Measurements from ENCODE around the gene ORM1.

The ORM1 gene

GRCh38 chr9:114344188-114344566 lies 21.3 kb downstream of the ORM1 start:
- DNase-seq (ENCODE audit: low read depth): no peak

DNA sequence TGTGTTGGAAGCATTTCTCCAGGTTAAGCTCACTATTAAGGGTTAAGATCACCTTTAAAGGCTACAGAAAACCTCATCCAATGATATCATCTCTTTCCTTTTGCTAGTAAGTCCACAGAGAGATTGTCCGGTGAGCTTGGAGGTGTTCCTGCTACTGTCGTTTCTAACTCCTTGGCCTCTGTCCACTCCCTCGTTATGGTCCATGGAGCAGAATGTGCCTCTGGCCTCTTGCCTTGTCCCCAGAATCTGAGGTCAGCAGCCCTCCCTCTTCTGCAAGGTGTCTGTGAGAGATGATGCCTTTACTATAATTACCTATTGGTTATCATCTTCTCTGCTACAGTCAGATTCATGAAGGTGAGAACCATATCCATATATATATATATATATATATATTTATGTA lies 21.8 kb downstream of the ORM1 start:
- DNase-seq (ENCODE audit: low read depth): no peak

GRCh38 chr9:114345493-114346065 lies 22.7 kb downstream of the ORM1 start:
- DNase-seq (ENCODE audit: low read depth): no peak

DNA sequence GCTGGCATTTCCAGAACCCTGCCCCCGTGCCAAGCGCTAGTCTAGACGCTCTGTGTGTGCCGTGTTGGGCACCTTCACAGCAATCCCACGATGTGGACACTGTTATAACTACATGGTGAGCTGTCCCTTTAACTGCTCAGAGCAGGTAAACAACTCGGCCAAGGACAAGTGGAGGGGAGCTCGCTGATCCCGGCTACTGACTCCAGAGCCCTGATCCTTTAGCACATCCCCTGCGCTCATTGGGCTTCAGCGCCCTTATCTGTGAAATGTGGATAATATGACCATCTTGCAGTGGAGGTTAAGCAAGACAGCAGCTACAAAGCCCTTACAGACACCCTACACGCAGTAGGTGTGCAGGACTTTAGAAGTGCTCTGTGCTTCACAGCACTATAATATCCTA lies 23.2 kb downstream of the ORM1 start:
- no peak for DNase-seq (ENCODE audit: low read depth)

- no peak for DNase-seq (ENCODE audit: low read depth)
Measured at GRCh38 chr9:114347675-114348074, 24.8 kb downstream of the ORM1 start.

DNA sequence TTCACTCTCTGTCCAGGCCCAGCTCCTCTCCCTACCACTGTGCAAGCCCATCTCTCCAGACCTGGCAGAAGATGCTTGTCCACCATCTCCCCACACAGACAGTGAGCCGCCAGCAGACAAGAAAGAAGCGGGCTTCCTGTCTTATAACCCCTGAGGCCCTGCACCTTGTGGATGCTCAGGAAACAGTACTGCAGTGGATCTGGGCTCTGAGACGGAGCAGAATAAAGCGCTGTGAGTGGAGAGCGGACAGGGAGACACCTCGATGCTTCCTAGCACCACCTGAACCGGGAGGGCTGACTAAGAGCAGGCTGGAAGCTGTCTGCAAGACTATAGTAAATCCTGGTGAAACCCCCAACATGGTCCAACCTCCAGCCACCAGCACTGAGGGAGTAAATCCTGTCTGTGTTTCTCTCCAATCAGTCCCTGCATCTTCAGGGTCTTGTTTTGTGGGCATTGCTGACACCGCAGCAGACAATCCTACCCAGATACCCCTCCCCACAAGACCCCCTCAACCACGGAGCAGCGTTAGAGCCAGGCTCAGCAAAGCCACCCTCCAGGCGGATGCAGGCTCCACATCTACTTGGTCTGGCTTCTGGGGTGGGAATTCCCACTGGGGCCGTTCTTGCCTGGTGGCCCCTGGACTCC lies 25.5 kb downstream of the ORM1 start:
- no peak for DNase-seq (ENCODE audit: low read depth)

DNA sequence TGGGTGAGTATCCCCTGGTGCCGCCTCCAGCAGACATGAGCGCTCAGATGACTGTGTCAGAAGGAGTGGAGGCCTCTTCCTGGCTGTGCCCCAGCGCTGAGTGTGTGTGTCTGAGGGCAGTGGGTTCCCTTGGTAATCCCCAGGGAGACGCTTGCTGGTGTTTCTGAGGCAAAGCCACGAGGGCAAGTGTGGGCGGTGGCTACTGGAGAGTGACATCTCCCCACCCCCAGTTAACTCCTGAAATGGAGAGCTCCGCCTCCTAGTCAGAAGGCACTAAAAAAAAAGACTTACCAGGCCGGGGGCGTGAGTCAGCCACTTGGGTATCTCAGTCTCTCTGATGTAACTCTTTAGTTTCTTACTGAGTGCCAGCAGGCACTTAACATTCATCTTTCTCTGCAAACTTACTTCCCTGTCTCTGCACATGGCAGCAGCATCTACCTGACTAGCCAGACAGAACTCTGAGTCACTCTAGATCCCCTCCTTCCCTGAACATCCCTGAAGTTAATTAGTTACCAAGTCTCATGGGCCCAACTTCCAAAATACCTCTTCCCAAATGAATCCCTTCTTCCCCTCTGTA lies 26.1 kb downstream of the ORM1 start:
- peak; percentile 52 for DNase-seq (ENCODE audit: low read depth)

DNA sequence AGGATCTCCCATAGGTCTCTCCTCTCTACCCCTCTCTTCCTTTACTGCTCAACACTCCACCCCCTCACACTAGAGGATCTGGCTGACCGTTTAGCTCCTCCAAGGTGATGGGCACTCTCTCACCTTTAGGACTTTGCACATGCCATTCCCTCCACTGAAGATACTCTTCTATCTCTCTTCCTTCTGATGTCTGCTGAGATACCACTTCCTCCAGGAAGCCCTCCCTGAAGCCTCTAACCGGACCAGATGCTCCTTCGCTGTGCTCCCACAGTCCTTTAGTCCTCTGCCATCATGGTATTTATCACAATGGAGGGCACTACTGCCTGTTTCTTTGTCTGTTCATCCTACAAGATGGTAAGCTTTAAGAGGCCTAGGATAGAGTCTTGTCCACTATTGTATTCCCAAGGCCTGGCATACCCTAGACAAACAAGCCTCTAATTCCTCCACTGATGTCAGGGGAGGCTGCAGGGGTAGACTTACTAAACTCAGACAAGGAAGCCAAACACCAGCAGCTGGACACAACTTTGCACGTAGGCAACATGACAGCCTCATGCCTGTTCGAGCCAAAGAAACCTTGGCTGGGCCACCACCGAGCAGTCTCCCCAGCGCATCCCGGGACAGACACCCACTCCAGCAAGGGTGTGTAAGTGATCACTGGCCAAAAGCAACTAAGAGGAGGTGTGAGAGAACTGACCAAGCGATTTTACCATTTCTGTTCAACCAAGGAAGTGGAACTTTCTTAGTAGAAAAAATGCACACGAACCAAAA lies 27.0 kb downstream of the ORM1 start:
- no peak for DNase-seq (ENCODE audit: low read depth)

DNA sequence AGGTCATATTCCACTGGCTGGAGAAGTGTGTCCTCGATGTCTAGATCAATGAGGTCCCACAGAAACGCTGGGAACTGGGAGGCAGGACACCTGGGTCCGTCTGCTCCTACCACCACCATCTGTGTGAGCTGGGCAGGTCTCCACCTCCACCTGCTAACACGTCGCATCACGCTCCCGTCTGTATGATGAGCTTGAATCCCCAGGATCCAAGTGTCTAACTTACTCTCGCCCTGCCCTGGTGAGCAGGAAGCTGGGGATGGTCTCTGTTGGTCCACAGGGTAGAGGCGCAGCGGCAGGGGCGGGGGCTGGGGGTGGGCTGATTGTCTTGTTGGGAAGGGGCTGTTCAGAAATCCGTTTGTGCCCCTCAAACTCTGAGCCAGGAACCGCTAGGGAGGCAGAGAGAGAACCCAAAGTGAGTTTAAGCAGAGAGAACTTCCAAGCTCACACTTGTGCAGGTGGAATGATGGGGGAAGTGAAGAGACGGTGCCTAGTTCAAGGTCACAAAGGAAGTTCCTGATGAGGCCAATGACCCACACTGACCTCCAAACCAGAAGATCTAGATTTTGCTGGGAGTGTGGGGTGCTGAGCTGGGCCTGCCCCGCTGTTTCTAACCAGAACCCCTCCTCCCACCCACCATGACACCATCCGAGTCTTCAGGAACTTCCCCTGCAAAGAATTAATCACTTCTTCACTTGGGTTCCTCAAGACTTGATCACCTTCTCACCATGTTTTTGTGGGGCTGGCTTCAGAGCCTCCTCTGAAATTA lies 27.9 kb downstream of the ORM1 start:
- no peak for DNase-seq (ENCODE audit: low read depth)

DNA sequence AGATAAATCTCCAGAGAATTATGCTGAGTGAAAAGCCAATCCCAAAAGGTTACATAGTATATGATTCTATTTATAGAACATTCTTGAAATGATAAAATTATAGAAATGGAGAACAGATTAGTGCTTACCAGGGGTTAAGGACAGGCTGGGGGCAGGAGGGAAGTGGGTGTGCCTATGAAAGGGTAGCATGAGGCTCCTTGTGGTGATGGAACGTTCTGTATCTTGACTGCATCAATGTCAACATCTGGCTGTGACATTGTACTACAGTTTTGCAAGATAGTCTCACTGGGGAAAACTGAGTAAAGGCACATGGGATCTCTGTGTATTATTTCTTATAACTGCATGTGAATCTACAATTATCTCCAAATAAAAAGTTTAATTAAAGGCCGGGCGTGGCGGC lies 29.0 kb downstream of the ORM1 start:
- no peak for DNase-seq (ENCODE audit: low read depth)

DNA sequence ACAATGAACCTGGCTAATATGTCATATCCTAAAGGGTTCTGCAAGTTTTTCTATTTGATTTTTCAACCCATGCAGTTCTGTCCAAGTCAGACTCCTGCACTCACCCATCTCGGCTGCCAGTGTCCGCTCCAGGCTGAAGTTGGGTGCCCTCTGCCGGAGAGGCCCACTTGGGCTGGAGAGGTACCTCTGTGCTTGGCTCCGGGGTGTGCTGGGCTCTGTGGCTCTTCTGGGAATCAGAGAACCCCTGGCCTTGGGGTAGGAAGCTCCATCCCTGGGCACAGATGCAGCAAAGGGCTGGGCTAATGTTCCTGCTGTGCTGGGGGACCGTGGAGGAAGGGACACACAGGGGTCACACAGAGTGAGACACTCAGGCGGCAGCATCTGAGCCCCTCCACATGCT lies 32.9 kb downstream of the ORM1 start:
- DNase-seq (ENCODE audit: low read depth): no peak

DNA sequence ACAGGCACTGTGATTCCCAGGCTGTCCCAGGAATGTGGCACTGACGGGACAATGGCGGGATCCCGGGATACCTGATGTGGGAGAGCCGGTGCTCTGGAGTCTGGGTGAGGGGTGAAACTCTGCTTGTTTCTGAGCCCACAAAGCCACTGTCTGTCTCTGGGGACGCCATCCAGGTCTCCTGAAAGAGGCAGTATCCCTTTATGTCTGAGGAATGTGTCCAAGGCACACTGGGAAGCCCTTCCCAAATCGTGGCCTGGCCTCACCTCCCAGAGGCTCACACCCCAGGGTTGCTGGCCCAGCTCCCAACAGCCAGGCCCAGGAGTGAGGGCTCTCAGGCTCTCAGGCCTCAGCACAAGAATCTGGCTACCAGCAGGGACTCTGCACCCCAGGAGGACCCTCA lies 33.9 kb downstream of the ORM1 start:
- DNase-seq (ENCODE audit: low read depth): no peak

DNA sequence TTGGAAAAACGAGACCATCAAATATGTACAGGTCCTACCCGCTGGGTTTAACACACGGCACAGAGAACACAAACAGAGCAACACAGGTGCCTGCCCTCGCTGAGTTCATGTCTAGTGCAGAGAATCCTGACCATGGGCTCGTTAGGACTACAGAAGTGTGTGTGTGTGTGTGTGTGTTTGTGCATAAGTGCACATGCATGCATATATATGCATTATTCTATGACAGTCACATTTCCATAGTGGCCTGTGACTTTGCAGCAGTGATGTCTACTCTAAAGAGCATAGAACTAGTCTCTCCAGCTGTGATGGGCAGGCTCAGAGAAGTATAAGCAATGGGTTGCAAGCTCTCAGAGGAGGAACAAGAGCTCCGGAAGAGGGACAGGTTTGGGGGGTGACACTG lies 34.5 kb downstream of the ORM1 start:
- no peak for DNase-seq (ENCODE audit: low read depth)

DNA sequence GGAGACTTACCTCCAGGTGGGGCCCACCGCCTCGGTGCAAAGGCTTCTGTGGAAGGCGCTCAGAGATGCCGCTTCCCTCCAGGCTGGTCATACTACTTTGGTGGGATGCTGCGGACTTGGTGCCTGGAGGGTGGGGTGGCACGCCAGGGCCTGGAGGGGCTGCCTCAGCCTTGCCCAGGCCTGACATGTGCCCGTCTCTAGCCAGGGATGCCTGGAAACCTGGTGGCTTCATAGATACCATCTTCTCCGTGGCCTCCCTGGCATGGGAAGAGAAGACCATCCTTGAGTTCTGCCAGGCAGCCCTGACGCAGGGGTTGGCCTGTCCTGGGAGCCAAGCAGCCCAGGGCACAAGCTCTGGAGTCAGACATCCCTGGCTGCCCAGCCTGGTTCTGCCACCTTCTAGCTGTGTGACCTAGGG lies 35.0 kb downstream of the ORM1 start:
- DNase-seq (ENCODE audit: low read depth): no peak

DNA sequence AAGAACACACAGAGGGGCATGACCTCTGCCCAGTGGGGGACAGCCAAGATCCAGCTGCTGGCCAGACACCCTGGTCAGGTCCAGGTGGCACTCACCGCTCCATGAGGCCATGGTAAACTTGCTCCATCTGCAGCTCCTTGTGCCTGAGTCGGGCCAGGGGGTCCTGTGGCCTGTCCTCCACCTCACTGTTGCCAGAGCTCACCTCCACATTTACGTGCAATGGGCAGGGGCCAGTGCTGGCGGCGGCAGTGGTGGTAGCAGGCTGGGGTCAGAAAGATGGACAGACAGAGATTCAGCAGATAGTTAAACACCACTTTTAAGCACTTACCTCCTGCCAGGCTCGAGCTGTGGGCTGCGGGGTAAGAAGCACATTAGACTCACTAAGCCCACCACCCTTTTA lies 36.9 kb downstream of the ORM1 start:
- no peak for DNase-seq (ENCODE audit: low read depth)

DNA sequence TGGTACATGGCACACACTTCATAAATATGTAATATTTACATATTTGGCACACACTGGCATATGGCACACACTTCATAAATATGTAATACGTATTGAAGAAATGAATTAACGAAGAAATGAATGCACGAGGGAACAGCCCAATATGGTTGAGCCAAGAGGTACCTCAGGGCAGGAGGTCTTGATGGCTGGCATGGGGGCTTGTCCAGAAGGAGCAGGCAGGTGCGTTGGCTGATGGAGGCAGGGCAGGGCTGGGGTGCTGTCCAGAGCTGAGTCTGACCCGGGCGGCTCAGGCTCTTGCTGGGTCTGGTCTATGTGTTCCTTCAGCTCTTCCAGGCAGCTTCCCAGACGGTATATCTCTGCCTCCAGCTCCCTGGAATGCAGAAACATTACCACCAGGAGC lies 38.6 kb downstream of the ORM1 start:
- DNase-seq (ENCODE audit: low read depth): no peak

DNA sequence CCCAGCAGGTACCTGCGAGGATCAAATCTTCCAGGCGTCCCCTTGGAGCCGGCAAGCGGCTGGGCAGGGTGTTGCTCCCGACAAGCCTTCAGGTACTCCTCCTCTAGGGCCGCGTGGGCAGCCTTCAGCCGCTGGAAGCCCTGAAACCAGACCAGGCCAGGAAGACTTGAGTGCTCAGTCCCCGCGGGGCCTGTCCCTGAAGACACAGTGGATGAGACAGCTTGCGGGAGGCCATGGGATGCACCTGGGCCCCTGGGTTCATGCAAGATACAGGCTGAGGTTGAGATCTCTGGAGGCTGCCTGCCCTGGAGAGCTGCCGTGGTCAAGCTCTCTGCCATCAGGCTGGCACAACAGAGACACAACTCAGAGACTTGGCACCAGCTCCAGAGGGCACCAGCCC lies 39.5 kb downstream of the ORM1 start:
- DNase-seq (ENCODE audit: low read depth): no peak

DNA sequence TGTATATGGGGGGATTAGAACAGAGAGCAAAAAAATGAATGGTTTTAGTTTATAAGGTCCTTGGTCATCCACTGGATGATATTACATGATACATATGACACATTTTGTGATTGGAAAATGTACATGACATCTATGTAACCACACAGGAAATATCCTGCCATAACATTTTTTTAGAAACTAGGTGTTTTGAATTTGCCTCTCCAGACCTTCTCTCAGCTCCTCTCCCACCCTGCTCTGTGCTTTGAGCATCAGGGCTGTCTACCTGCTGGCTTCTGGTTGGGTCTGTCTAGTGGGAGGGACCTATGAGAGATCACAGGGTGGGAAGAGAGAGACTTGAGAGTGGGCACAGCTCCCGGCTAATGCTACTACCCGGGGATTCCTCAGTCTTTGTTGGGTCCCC lies 40.5 kb downstream of the ORM1 start:
- no peak for DNase-seq (ENCODE audit: low read depth)

- DNase-seq (ENCODE audit: low read depth): no peak
Measured at GRCh38 chr9:114364134-114365041, 41.5 kb downstream of the ORM1 start.

GRCh38 chr9:114365194-114365593 lies 42.3 kb downstream of the ORM1 start:
- no peak for DNase-seq (ENCODE audit: low read depth)

DNA sequence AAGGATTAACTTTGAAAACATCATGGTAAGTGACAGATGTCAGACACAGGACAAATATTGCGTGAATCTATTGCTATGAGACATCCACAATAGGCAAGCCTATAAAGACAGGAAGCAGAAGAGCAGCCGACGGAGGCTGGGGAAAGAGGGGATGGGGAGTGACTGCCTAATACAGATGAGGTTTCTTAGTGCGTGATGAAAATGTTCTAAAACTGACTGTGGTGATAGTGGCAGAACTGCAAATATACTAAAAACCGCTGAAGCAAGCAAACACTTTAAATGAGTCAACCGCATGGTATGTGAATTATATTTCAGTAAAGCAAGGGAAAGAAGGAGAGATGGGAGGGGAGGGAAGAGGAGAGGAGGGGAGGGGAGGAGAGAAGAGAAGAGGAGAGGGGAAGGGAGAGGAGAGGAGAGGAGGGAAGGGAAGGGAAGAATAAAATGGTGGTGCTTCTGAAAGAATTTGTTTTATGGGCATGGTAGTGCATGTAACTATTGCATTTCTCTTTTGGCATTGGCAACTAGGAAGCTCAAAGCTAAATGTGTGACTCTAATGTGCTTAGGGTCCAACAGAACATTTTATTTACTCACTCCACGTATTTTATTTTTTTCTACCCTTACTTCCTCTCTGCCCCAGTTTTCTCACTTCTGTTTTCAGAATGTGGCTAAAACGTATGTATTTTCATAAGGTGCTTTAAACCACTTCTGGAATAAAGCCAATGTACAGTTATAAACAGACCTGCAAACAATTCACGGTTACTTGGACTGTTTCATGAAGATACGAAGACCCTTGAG lies 43.6 kb downstream of the ORM1 start:
- peak; percentile 30 for DNase-seq (ENCODE audit: low read depth)

Data from T-helper 22 cell (primary cell).